HepG2 (cell line): ENCODE measurements around the gene TSKU.

ENCODE experiments used
- AGO1 ChIP-seq: fragments of 200-400 bp; formaldehyde crosslinking; IDR thresholded peaks from 2 replicates; pipeline ENCODE4 v1.6.1; 2017; ENCODE audit warnings: mild to moderate bottlenecking, low read depth, low read length, moderate library complexity; ENCODE audit not compliant: poor library complexity, severe bottlenecking
- ARID2 ChIP-seq: sonication (generic); formaldehyde crosslinking; IDR thresholded peaks from 2 replicates; pipeline ENCODE4 v1.8.1; 2022; ENCODE audit warnings: mild to moderate bottlenecking, missing genetic modification reagents, borderline replicate concordance
- CBFB ChIP-seq: sonication (generic); formaldehyde crosslinking; IDR thresholded peaks from 2 replicates; pipeline ENCODE4 v1.4.0; 2020; ENCODE audit warnings: missing genetic modification reagents
- JUNB ChIP-seq: sonication (generic); formaldehyde crosslinking; IDR thresholded peaks from 2 replicates; pipeline ENCODE4 v1.8.0; 2022; ENCODE audit warnings: missing genetic modification reagents, mild to moderate bottlenecking, borderline replicate concordance
- NFIC ChIP-seq: IDR thresholded peaks from 2 replicates; pipeline ENCODE4 v1.6.1; 2012; ENCODE audit warnings: mild to moderate bottlenecking, low read length, inconsistent platforms
- POLR2AphosphoS5 ChIP-seq: IDR thresholded peaks from 2 replicates; pipeline ENCODE4 v1.6.1; 2012; ENCODE audit warnings: low read depth, low read length
- YY1 ChIP-seq: IDR thresholded peaks from 2 replicates; pipeline ENCODE4 v1.6.1; 2011; ENCODE audit warnings: low read length, low read depth, moderate library complexity, mild to moderate bottlenecking; ENCODE audit not compliant: insufficient read depth, insufficient replicate concordance
- ZNF331 ChIP-seq: sonication (generic); formaldehyde crosslinking; IDR thresholded peaks from 2 replicates; pipeline ENCODE4 v1.4.0; 2020; ENCODE audit warnings: missing genetic modification reagents
- TF ChIP-seq, protein P1 (sequence below): IDR thresholded peaks from 2 replicates; pipeline ENCODE4 v1.6.1; 2016; ENCODE audit warnings: low read depth, control low read depth
- TF ChIP-seq, protein P2 (sequence below): sonication (generic); formaldehyde crosslinking; IDR thresholded peaks from 2 replicates; pipeline ENCODE4 v1.5.0; 2020; ENCODE audit warnings: mild to moderate bottlenecking, missing genetic modification reagents, moderate library complexity
- TF ChIP-seq, protein P3 (sequence below): sonication (generic); formaldehyde crosslinking; IDR thresholded peaks from 2 replicates; pipeline ENCODE4 v1.4.0; 2020; ENCODE audit warnings: missing genetic modification reagents

GRCh38 chr11:76766521-76766920 is 16.6 kb upstream of the TSKU start:
- TF ChIP-seq, protein P1, sequence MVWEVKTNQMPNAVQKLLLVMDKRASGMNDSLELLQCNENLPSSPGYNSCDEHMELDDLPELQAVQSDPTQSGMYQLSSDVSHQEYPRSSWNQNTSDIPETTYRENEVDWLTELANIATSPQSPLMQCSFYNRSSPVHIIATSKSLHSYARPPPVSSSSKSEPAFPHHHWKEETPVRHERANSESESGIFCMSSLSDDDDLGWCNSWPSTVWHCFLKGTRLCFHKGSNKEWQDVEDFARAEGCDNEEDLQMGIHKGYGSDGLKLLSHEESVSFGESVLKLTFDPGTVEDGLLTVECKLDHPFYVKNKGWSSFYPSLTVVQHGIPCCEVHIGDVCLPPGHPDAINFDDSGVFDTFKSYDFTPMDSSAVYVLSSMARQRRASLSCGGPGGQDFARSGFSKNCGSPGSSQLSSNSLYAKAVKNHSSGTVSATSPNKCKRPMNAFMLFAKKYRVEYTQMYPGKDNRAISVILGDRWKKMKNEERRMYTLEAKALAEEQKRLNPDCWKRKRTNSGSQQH (CRISPR knock-in tag): no peak
- TF ChIP-seq AGO1: no peak
- no peak for TF ChIP-seq ARID2
- TF ChIP-seq, protein P2, sequence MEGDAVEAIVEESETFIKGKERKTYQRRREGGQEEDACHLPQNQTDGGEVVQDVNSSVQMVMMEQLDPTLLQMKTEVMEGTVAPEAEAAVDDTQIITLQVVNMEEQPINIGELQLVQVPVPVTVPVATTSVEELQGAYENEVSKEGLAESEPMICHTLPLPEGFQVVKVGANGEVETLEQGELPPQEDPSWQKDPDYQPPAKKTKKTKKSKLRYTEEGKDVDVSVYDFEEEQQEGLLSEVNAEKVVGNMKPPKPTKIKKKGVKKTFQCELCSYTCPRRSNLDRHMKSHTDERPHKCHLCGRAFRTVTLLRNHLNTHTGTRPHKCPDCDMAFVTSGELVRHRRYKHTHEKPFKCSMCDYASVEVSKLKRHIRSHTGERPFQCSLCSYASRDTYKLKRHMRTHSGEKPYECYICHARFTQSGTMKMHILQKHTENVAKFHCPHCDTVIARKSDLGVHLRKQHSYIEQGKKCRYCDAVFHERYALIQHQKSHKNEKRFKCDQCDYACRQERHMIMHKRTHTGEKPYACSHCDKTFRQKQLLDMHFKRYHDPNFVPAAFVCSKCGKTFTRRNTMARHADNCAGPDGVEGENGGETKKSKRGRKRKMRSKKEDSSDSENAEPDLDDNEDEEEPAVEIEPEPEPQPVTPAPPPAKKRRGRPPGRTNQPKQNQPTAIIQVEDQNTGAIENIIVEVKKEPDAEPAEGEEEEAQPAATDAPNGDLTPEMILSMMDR: no peak
- TF ChIP-seq YY1: no peak
- TF ChIP-seq NFIC: no peak
- no peak for TF ChIP-seq POLR2AphosphoS5
- TF ChIP-seq, protein P3, sequence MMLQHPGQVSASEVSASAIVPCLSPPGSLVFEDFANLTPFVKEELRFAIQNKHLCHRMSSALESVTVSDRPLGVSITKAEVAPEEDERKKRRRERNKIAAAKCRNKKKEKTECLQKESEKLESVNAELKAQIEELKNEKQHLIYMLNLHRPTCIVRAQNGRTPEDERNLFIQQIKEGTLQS: no peak
- no peak for TF ChIP-seq CBFB (CRISPR knock-in tag)
- TF ChIP-seq JUNB (CRISPR knock-in tag): no peak
- no peak for TF ChIP-seq ZNF331 (CRISPR knock-in tag)
